Lung (tissue), 12 donors: Measurements from ENCODE around the gene ATXN7L2. TPM values are rescaled to one million over a fixed set of nuclear protein-coding genes. Genes with fewer than 3 reads are reported as not detected.
A peak's percentile ranks its signal among the peaks of the same experiment; 100 is the strongest.

Experiments used
- ATAC-seq: fragments of 200-7000 bp; cut with Tn5 transposase; one replicate; pipeline ENCODE4 v1.9.1; 2020; ENCODE audit warnings: moderate number of reproducible peaks; ENCODE audit not compliant: insufficient read depth, low FRiP score
- DNase-seq, 3 donors: peaks; one replicate each; pipeline ENCODE4 v3.0.0-alpha.2; 2013 to 2017
- H3K27ac ChIP-seq, 2 donors: one replicate each; pipeline ENCODE4 v1.5.1; 2013; ENCODE audit warnings: mild to moderate bottlenecking in 2 of 2, moderate library complexity in 2 of 2, control low read depth in 1 of 2, inconsistent platforms in 1 of 2, low read depth in 1 of 2, low read length in 1 of 2
- H3K27me3 ChIP-seq, 3 donors: one replicate each; pipeline ENCODE4 v1.5.1; 2013; ENCODE audit warnings: low read length in 2 of 3; ENCODE audit not compliant: control insufficient read depth in 3 of 3, insufficient read depth in 3 of 3
- H3K36me3 ChIP-seq, 4 donors: one replicate each; pipeline ENCODE4 v1.5.1; 2013; ENCODE audit warnings: low read length in 4 of 4, mild to moderate bottlenecking in 1 of 4, moderate library complexity in 1 of 4; ENCODE audit not compliant: control insufficient read depth in 4 of 4, insufficient read depth in 4 of 4
- H3K4me1 ChIP-seq, 5 donors: one replicate each; pipeline ENCODE4 v1.5.1; 2013; ENCODE audit warnings: low read length in 5 of 5, mild to moderate bottlenecking in 2 of 5, moderate library complexity in 1 of 5; ENCODE audit not compliant: control insufficient read depth in 5 of 5, insufficient read depth in 5 of 5
- H3K4me3 ChIP-seq: one replicate; pipeline ENCODE4 v1.5.1; 2013; ENCODE audit warnings: mild to moderate bottlenecking, control low read depth, moderate library complexity
- H3K9ac ChIP-seq, 2 donors: one replicate each; pipeline ENCODE4 v1.5.1; 2013; ENCODE audit warnings: low read length in 2 of 2, control low read depth in 1 of 2; ENCODE audit not compliant: insufficient read depth in 1 of 2
- H3K9me3 ChIP-seq, 4 donors: one replicate each; pipeline ENCODE4 v1.5.1; 2013; ENCODE audit warnings: low read length in 3 of 4, mild to moderate bottlenecking in 1 of 4, moderate library complexity in 1 of 4; ENCODE audit not compliant: control insufficient read depth in 4 of 4, insufficient read depth in 3 of 4
- WGBS, 2 donors: extraction: QIAGEN DNeasy Blood & Tissue Kit; methylation state at CpG; one replicate each; pipeline ENCODE4 v1.1.7; 2013; 5-methylcytosine and 5-hydroxymethylcytosine counted together
- polyA plus RNA-seq, 2 donors: library from polyadenylated mRNA; stranded (reverse); fragments of 200-250 nt; gene quantifications; one replicate each; pipeline ENCODE4 v1.2.1, GENCODE V29; 2013
- total RNA-seq, 2 donors: library from RNA; depleted of rRNA in 1 of 2; stranded (reverse); fragments of >200 nt in 1 of 2; gene quantifications; one replicate each; pipeline ENCODE4 v1.2.1, GENCODE V29; 2014 to 2021
- TF ChIP-seq, protein P1 (sequence below): IDR thresholded peaks from 2 replicates; pipeline ENCODE4 v1.5.1; 2012; ENCODE audit warnings: mild to moderate bottlenecking; ENCODE audit errors: control extremely low read depth, extremely low read depth
- donor health status: control.
- donor health status: control.
- donor health status: Bipolar disorder and iron deficiency.
- donor health status: healthy.
- donor health status: DM: yes; HTN: yes; CAD: no.

Gene ATXN7L2
- total and polyA plus RNA-seq, 4 donors = 2.6 to 6.0 (median 4.4) TPM

DNA sequence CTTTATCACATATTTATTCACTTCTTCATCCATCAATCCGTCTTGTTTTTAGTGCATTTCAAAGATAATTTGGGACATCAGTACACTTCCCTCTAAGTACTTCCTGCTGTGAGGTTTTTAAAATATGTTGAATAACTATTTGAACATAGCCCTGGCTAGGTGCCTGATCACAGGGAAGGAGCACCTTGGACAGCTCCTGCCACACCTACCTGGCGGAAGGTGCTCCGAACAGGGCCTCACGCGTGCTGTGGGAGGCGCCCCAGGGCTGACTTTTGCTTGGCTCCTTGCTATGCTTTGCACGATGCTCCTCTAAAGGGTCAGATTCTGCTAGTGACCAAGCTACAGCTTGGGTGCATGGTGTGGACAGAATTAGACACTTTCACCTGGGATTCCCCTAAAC, 4.9 kb upstream of the ATXN7L2 start:
- Histone ChIP-seq H3K27ac (no peak overlapping the region), H3K36me3 (no peaks in the 10 kb centered on the region), H3K9me3 (no peaks in the 10 kb centered on the region), H3K9ac (no peak overlapping the region), H3K4me1 (peaks cover 0 to 5% (median 3%) of the 10 kb centered on the region in 5 donors), H3K4me3 (no peak overlapping the region), H3K27me3 (peaks cover 0 to 19% (median 9%) of the 10 kb centered on the region in 3 donors)
- WGBS, 2 donors = 13 to 14% methylated on average over 7 of the region's 7 CpGs
- TF ChIP-seq, protein P1, sequence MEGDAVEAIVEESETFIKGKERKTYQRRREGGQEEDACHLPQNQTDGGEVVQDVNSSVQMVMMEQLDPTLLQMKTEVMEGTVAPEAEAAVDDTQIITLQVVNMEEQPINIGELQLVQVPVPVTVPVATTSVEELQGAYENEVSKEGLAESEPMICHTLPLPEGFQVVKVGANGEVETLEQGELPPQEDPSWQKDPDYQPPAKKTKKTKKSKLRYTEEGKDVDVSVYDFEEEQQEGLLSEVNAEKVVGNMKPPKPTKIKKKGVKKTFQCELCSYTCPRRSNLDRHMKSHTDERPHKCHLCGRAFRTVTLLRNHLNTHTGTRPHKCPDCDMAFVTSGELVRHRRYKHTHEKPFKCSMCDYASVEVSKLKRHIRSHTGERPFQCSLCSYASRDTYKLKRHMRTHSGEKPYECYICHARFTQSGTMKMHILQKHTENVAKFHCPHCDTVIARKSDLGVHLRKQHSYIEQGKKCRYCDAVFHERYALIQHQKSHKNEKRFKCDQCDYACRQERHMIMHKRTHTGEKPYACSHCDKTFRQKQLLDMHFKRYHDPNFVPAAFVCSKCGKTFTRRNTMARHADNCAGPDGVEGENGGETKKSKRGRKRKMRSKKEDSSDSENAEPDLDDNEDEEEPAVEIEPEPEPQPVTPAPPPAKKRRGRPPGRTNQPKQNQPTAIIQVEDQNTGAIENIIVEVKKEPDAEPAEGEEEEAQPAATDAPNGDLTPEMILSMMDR = no peak
- peak in 1 of 3 donors; percentile 44 for DNase-seq
- ATAC-seq = no peak

DNA sequence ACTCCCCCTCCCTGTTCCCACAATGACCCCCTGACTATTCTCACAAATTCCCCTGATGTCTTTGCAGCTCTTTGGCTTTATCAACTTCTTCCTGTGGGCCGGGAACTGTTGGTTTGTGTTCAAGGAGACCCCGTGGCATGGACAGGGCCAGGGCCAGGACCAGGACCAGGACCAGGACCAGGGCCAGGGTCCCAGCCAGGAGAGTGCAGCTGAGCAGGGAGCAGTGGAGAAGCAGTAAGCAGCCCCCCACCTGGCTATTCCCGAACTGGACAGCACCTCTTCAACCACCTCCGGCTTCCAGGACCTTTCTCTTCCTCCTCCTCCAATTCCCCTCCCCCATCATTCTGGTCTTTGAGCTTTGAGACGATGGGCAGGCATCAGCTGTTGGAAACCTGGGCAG, 4.4 kb upstream of the ATXN7L2 start:
- H3K27me3 ChIP-seq = peaks cover 0 to 19% (median 9%) of the 10 kb centered on the region in 3 donors
- H3K9me3 ChIP-seq = no peaks in the 10 kb centered on the region
- 66 to 71% methylated on average over 5 of the region's 5 CpGs for whole genome bisulfite sequencing, 2 donors
- H3K4me1 ChIP-seq = peaks cover 0 to 5% (median 3%) of the 10 kb centered on the region in 5 donors
- DNase-seq = no peak
- H3K9ac ChIP-seq = no peak overlapping the region
- H3K4me3 ChIP-seq = no peak overlapping the region
- H3K27ac ChIP-seq = no peak overlapping the region
- no peak for ATAC-seq
- H3K36me3 ChIP-seq = no peaks in the 10 kb centered on the region
- TF ChIP-seq, protein P1 = no peak

DNA sequence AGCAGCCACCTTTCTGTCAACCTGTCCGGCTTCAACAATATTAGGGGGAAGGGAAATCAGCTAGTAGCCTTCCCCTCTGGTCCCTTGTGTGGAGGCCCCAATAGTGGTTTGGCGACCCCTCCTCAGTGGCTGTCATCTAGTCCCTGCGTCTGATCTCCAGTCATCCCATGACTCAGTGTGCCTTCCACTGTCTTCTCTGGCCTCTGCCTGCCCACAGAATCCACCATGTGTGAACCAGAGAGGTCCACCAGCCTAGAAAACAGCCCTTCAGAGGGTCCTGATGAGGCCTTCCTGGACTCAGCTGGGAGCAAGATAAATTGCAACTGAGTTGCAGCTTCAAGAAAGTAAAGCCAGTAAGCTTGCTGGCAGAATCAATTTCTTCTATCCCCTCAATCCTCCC, 3.8 kb upstream of the ATXN7L2 start:
- DNase-seq (no peak), ATAC-seq (no peak)
- H3K4me3 ChIP-seq = no peak overlapping the region
- peaks cover 0 to 11% (median 5%) of the 10 kb centered on the region in 5 donors for H3K4me1 ChIP-seq
- TF ChIP-seq, protein P1 = no peak
- H3K27me3 ChIP-seq = peaks cover 0 to 19% (median 9%) of the 10 kb centered on the region in 3 donors
- no peaks in the 10 kb centered on the region for H3K36me3 ChIP-seq
- H3K9ac ChIP-seq = no peak overlapping the region
- no peaks in the 10 kb centered on the region for H3K9me3 ChIP-seq
- WGBS, 2 donors = 90 to 91% methylated on average over 3 of the region's 3 CpGs
- no peak overlapping the region for H3K27ac ChIP-seq

DNA sequence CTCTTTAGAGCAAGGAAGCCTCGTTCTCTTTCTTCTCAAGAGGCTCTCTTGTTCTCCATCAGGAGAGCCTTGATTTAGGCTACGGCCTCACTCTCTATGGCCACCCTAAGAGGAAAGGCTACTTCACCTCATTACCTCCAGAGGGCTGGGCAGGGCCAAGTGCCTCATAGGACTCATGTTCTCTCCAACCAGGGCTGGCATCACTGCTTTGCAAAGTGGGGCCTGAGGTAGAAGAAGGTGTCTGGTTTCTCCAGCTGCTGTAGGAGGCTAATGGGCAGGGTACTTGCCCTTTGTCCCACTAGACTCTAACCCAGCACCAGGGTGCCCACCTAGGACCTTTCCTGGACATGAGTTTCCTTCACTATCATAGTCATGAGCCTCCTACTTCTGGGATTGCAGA, 2.1 kb upstream of the ATXN7L2 start:
- Histone ChIP-seq H3K4me1 (peaks cover 0 to 12% (median 6%) of the 10 kb centered on the region in 5 donors), H3K9ac (no peak overlapping the region), H3K36me3 (no peaks in the 10 kb centered on the region), H3K27me3 (peaks cover 0 to 12% (median 9%) of the 10 kb centered on the region in 3 donors), H3K4me3 (no peak overlapping the region), H3K27ac (no peak overlapping the region), H3K9me3 (no peaks in the 10 kb centered on the region)
- no peak for ATAC-seq
- no peak for DNase-seq
- TF ChIP-seq, protein P1 = no peak
- 75 to 79% methylated on average over 2 of the region's 2 CpGs for whole genome bisulfite sequencing, 2 donors
